HepG2 (cell line): ENCODE results near the gene TMEM151A. TPM values are rescaled to one million over a fixed set of nuclear protein-coding genes. Genes with fewer than 3 reads are reported as not detected.

ENCODE experiments used
- ASH2L ChIP-seq: fragments of 300-600, 200-600 bp; sonication (generic); IDR thresholded peaks from 2 replicates; pipeline ENCODE4 v1.7.0; 2017; ENCODE audit warnings: low read depth, mild to moderate bottlenecking, moderate library complexity, mixed read lengths, low read length; ENCODE audit not compliant: insufficient read length
- CBX1 ChIP-seq: IDR thresholded peaks from one replicate; pipeline ENCODE4 v1.6.1; 2016; ENCODE audit warnings: antibody characterized with exemption, low read depth
- CTCF ChIP-seq: sonication (generic); formaldehyde crosslinking; IDR thresholded peaks from 2 replicates; pipeline ENCODE4 v1.5.0; 2020; ENCODE audit warnings: mild to moderate bottlenecking, missing genetic modification reagents, moderate library complexity
- FOXO1 ChIP-seq: sonication (generic); formaldehyde crosslinking; IDR thresholded peaks from 2 replicates; pipeline ENCODE4 v1.4.0; 2020; ENCODE audit warnings: missing genetic modification reagents
- KDM3A ChIP-seq: IDR thresholded peaks from 2 replicates; pipeline ENCODE4 v1.6.1; 2018; ENCODE audit warnings: low read depth, missing compliant biosample characterization
- KLF9 ChIP-seq: IDR thresholded peaks from 2 replicates; pipeline ENCODE4 v1.6.1; 2016; ENCODE audit warnings: low read depth
- MYNN ChIP-seq: sonication (generic); formaldehyde crosslinking; IDR thresholded peaks from 2 replicates; pipeline ENCODE4 v1.4.0; 2020; ENCODE audit warnings: mild to moderate bottlenecking, low read depth, missing genetic modification reagents
- RXRA ChIP-seq: sonication (generic); formaldehyde crosslinking; IDR thresholded peaks from 2 replicates; pipeline ENCODE4 v1.5.1; 2020; ENCODE audit warnings: missing genetic modification reagents
- SP2 ChIP-seq: sonication (generic); formaldehyde crosslinking; IDR thresholded peaks from 2 replicates; pipeline ENCODE4 v1.5.1; 2020; ENCODE audit warnings: mild to moderate bottlenecking, missing genetic modification reagents
- ZIK1 ChIP-seq: sonication (generic); formaldehyde crosslinking; IDR thresholded peaks from 2 replicates; pipeline ENCODE4 v1.5.0; 2020; ENCODE audit warnings: mild to moderate bottlenecking, low read depth, missing genetic modification reagents, borderline replicate concordance
- ZMAT3 ChIP-seq: sonication (generic); formaldehyde crosslinking; conservative IDR thresholded peaks from 2 replicates; pipeline ENCODE4 v1.7.0; 2021; ENCODE audit warnings: missing genetic modification reagents
- ZNF225 ChIP-seq: sonication (generic); formaldehyde crosslinking; IDR thresholded peaks from 2 replicates; pipeline ENCODE4 v1.4.0; 2020; ENCODE audit warnings: mild to moderate bottlenecking, missing genetic modification reagents
- ZNF607 ChIP-seq: sonication (generic); formaldehyde crosslinking; IDR thresholded peaks from 2 replicates; pipeline ENCODE4 v1.5.1; 2020; ENCODE audit warnings: missing genetic modification reagents, mild to moderate bottlenecking, borderline replicate concordance
- ZNF775 ChIP-seq: sonication (generic); formaldehyde crosslinking; IDR thresholded peaks from 2 replicates; pipeline ENCODE4 v1.4.0; 2020; ENCODE audit warnings: missing genetic modification reagents, mild to moderate bottlenecking, moderate library complexity, borderline replicate concordance
- polyA plus RNA-seq, 8 experiments: library from polyadenylated mRNA; depleted of rRNA in 3 of 8; stranded (reverse) in 7 of 8; unstranded in 1 of 8; fragments of >200 nt; fragmentation: Illumina TruSeq in 4 of 8; extraction: Trizol in 4 of 8; gene quantifications; 2 replicates each; pipeline versions ENCODE4 v1.2.1 to v1.2.3, GENCODE V29; 2011 to 2016; ENCODE audit warnings: low read depth in 4 of 8, missing spikeins in 1 of 8, mixed read lengths in 1 of 8; ENCODE audit not compliant: insufficient read depth in 1 of 8
- total RNA-seq, 5 experiments: library from RNA; depleted of rRNA; stranded (reverse); fragments of >200 nt; fragmentation: Illumina TruSeq; extraction: Trizol; gene quantifications; 2 replicates each; pipeline ENCODE4 v1.2.3, GENCODE V29; 2016; ENCODE audit warnings: low read depth in 1 of 5
- TF ChIP-seq, protein P1 (sequence below), 2 experiments: sonication (generic) in 1 of 2; formaldehyde crosslinking in 1 of 2; IDR thresholded peaks; 2 replicates each; pipeline versions ENCODE4 v1.4.0 to v1.6.1; 2018 to 2020; ENCODE audit warnings: missing genetic modification reagents in 2 of 2, borderline replicate concordance in 1 of 2, low read depth in 1 of 2, mild to moderate bottlenecking in 1 of 2, missing biosample characterization in 1 of 2
- TF ChIP-seq, protein P2 (sequence below): sonication (generic); formaldehyde crosslinking; IDR thresholded peaks from 2 replicates; pipeline ENCODE4 v1.4.0; 2020; ENCODE audit warnings: missing genetic modification reagents, borderline replicate concordance
- TF ChIP-seq, protein P3 (sequence below): sonication (generic); formaldehyde crosslinking; IDR thresholded peaks from 2 replicates; pipeline ENCODE4; 2020; ENCODE audit warnings: missing genetic modification reagents, mild to moderate bottlenecking, borderline replicate concordance

The TMEM151A gene
- total and polyA plus RNA-seq, 2 of the 13 experiments (the other 11 are each of a cell fraction or from before 2014, with no cell fraction given) = 0.18 to 0.33 TPM

DNA sequence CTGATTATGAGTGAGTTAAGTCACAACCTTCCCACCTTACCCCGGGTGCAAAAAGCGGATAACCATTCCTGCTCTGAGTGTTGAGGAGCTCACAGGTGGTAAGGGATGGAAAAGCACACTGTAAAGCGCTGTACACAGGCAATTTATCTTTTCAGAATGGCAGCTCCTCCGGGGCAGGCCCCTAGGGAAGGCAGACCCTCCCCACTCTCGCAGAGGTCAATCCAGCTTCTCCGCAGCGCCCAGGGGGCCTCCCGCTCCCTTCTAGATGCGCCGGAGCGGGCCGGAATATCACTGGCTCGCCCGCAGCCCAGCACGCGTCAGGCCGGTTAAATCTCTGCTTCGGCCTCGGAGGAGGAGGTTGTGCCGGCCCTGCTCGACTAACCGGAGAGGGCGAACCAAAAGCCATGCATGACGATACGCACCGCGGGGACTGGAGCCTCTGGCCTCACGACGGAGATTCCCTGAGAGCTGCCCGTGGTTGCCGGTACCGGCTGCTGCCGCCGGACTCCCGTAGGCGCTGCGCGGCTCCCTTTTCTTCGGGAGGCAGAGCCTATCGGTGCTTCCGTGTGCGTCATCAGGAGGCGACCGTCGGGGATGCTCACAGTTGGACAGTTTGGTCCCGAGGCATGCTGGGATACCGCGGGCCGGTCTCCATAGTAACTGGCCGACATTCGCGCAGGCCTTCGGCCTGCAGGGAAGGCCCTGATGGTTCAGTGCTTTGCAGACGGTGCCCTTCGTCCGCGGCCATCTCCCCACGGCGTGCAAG, 53.0 kb downstream of the TMEM151A start, which contains the start of gene BRMS1 (continued):
- TF ChIP-seq FOXO1 (CRISPR knock-in tag) (0 out of 2 replicates have a peak, but pooled peaks have one; percentile 30), RXRA (CRISPR knock-in tag) (peak; percentile 61; the same call in 1 of the 2 replicates), ZIK1 (CRISPR knock-in tag) (peak; percentile 49; the same call in 1 of the 2 replicates), KDM3A (peak; percentile 88), KLF9 (no peak), CBX1 (peak; percentile 68), ZNF607 (CRISPR knock-in tag) (no peak), ZNF775 (CRISPR knock-in tag) (no peak), CTCF (CRISPR knock-in tag) (peak; percentile 35), MYNN (CRISPR knock-in tag) (peak; percentile 75; the same call in 1 of the 2 replicates), SP2 (CRISPR knock-in tag) (no peak), ZMAT3 (peak; percentile 75; the same call in 1 of the 2 replicates), ZNF225 (CRISPR knock-in tag) (0 out of 2 replicates have a peak, but pooled peaks have one; percentile 70), ASH2L (peak; percentile 93)
- TF ChIP-seq, protein P1, sequence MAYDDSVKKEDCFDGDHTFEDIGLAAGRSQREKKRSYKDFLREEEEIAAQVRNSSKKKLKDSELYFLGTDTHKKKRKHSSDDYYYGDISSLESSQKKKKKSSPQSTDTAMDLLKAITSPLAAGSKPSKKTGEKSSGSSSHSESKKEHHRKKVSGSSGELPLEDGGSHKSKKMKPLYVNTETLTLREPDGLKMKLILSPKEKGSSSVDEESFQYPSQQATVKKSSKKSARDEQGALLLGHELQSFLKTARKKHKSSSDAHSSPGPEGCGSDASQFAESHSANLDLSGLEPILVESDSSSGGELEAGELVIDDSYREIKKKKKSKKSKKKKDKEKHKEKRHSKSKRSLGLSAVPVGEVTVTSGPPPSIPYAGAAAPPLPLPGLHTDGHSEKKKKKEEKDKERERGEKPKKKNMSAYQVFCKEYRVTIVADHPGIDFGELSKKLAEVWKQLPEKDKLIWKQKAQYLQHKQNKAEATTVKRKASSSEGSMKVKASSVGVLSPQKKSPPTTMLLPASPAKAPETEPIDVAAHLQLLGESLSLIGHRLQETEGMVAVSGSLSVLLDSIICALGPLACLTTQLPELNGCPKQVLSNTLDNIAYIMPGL (CRISPR knock-in tag; IDR thresholded peaks at IDR 0.05; ENCODE audit: borderline replicate concordance in 1 of 2, low read depth in 1 of 2) = peak; percentile 65 to 88; a peak in 3 of 4 replicates
- TF ChIP-seq, protein P2, sequence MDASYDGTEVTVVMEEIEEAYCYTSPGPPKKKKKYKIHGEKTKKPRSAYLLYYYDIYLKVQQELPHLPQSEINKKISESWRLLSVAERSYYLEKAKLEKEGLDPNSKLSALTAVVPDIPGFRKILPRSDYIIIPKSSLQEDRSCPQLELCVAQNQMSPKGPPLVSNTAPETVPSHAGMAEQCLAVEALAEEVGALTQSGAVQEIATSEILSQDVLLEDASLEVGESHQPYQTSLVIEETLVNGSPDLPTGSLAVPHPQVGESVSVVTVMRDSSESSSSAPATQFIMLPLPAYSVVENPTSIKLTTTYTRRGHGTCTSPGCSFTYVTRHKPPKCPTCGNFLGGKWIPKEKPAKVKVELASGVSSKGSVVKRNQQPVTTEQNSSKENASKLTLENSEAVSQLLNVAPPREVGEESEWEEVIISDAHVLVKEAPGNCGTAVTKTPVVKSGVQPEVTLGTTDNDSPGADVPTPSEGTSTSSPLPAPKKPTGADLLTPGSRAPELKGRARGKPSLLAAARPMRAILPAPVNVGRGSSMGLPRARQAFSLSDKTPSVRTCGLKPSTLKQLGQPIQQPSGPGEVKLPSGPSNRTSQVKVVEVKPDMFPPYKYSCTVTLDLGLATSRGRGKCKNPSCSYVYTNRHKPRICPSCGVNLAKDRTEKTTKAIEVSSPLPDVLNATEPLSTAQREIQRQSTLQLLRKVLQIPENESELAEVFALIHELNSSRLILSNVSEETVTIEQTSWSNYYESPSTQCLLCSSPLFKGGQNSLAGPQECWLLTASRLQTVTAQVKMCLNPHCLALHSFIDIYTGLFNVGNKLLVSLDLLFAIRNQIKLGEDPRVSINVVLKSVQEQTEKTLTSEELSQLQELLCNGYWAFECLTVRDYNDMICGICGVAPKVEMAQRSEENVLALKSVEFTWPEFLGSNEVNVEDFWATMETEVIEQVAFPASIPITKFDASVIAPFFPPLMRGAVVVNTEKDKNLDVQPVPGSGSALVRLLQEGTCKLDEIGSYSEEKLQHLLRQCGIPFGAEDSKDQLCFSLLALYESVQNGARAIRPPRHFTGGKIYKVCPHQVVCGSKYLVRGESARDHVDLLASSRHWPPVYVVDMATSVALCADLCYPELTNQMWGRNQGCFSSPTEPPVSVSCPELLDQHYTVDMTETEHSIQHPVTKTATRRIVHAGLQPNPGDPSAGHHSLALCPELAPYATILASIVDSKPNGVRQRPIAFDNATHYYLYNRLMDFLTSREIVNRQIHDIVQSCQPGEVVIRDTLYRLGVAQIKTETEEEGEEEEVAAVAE (CRISPR knock-in tag) = peak; percentile 87; the same call in 1 of the 2 replicates
- TF ChIP-seq, protein P3, sequence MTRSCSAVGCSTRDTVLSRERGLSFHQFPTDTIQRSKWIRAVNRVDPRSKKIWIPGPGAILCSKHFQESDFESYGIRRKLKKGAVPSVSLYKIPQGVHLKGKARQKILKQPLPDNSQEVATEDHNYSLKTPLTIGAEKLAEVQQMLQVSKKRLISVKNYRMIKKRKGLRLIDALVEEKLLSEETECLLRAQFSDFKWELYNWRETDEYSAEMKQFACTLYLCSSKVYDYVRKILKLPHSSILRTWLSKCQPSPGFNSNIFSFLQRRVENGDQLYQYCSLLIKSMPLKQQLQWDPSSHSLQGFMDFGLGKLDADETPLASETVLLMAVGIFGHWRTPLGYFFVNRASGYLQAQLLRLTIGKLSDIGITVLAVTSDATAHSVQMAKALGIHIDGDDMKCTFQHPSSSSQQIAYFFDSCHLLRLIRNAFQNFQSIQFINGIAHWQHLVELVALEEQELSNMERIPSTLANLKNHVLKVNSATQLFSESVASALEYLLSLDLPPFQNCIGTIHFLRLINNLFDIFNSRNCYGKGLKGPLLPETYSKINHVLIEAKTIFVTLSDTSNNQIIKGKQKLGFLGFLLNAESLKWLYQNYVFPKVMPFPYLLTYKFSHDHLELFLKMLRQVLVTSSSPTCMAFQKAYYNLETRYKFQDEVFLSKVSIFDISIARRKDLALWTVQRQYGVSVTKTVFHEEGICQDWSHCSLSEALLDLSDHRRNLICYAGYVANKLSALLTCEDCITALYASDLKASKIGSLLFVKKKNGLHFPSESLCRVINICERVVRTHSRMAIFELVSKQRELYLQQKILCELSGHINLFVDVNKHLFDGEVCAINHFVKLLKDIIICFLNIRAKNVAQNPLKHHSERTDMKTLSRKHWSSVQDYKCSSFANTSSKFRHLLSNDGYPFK (CRISPR knock-in tag) = peak; percentile 91
